Measurements from ENCODE around the gene LRIG1. TPM values are rescaled to one million over a fixed set of nuclear protein-coding genes. Genes with fewer than 3 reads are reported as not detected.

LRIG1 gene
- total RNA-seq, 2 donors from 2014 or later = 119 to 186 TPM

DNA sequence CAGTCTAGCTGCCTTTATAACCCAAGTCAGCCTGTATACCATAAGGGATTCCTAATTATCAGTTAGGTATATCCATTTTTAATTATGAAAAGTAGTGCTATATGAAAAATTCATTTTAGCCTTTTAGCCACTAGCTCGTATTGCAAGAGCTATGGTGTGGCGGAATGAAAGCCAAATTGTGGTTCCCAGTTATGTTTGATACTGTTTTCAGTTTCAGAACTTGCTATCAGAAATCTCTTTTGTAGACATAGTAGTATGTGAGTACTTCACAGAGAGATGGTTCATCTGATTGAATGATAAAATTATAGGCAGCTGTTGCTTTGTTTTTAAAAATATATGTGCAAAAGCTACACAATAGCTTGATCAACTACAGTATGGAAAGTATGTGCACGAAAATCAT, 145.4 kb downstream of the LRIG1 start:
- no peak for DNase-seq (ENCODE audit: low spot score)
- Histone ChIP-seq H3K4me1 (replicated peaks) (no peaks in the 10 kb centered on the region), H3K36me3 (no peaks in the 10 kb centered on the region), H3K9me3 (no peaks in the 10 kb centered on the region), H3K4me3 (no peak overlapping the region), H3K27me3 (replicated peaks; ENCODE audit: insufficient read depth) (no peaks in the 10 kb centered on the region), H3K27ac (no peak overlapping the region)
- WGBS = 97% methylated on average over 3 of the region's 3 CpGs
- intact Hi-C loops (cut with DNase I) = no loop called here
- TF ChIP-seq, protein P1, sequence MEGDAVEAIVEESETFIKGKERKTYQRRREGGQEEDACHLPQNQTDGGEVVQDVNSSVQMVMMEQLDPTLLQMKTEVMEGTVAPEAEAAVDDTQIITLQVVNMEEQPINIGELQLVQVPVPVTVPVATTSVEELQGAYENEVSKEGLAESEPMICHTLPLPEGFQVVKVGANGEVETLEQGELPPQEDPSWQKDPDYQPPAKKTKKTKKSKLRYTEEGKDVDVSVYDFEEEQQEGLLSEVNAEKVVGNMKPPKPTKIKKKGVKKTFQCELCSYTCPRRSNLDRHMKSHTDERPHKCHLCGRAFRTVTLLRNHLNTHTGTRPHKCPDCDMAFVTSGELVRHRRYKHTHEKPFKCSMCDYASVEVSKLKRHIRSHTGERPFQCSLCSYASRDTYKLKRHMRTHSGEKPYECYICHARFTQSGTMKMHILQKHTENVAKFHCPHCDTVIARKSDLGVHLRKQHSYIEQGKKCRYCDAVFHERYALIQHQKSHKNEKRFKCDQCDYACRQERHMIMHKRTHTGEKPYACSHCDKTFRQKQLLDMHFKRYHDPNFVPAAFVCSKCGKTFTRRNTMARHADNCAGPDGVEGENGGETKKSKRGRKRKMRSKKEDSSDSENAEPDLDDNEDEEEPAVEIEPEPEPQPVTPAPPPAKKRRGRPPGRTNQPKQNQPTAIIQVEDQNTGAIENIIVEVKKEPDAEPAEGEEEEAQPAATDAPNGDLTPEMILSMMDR (IDR thresholded peaks at IDR 0.05) = no peak
- TF ChIP-seq POLR2AphosphoS5 (IDR thresholded peaks at IDR 0.05) = no peak
- TF ChIP-seq POLR2A (IDR thresholded peaks at IDR 0.05) = no peak

- H3K4me1 ChIP-seq (replicated peaks) = no peaks in the 10 kb centered on the region
- intact Hi-C loops (cut with DNase I) = no loop called here
- WGBS = 73% methylated on average over 2 of the region's 2 CpGs
Observed at GRCh38 chr3:66354001-66354400, 146.8 kb downstream of the LRIG1 start.

DNA sequence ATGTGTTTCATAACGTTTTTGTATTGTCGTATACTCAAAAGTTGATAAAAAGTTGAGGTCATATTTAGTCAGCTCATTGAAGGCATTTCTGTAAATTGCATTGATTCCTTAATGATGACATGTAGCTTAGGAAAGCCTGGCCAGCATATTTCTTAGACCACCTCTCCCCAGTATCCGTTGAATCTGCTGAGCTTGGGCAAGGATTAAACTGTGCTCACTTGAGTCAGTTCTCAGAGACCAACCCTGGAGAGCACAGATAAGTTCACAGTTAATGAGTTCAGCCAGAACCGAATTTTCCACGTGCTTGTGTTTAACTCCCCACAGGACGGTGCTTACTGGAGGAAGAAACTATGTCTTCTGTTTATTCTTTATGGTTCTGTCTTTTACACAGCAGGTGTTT, 147.3 kb downstream of the LRIG1 start:
- no peak for DNase-seq (ENCODE audit: low spot score)
- H3K4me3 ChIP-seq = no peak overlapping the region
- WGBS = 47% methylated on average over 6 of the region's 6 CpGs
- H3K36me3 ChIP-seq = no peaks in the 10 kb centered on the region
- TF ChIP-seq POLR2A (IDR thresholded peaks at IDR 0.05) (no peak), POLR2AphosphoS5 (IDR thresholded peaks at IDR 0.05) (no peak)
- TF ChIP-seq, protein P1 (IDR thresholded peaks at IDR 0.05) = no peak
- H3K9me3 ChIP-seq = no peaks in the 10 kb centered on the region
- H3K4me1 ChIP-seq (replicated peaks) = no peaks in the 10 kb centered on the region
- no peaks in the 10 kb centered on the region for H3K27me3 ChIP-seq (replicated peaks; ENCODE audit: insufficient read depth)
- intact Hi-C loops (cut with DNase I) = no loop called here
- no peak overlapping the region for H3K27ac ChIP-seq

More at GRCh38 chr3:66354001-66354400, 146.8 kb downstream of the LRIG1 start:
- Histone ChIP-seq H3K4me3 (no peak overlapping the region), H3K9me3 (no peaks in the 10 kb centered on the region), H3K36me3 (no peaks in the 10 kb centered on the region), H3K27me3 (replicated peaks; ENCODE audit: insufficient read depth) (no peaks in the 10 kb centered on the region), H3K27ac (no peak overlapping the region)
- TF ChIP-seq POLR2AphosphoS5 (IDR thresholded peaks at IDR 0.05) = no peak
- no peak for TF ChIP-seq POLR2A (IDR thresholded peaks at IDR 0.05)
- TF ChIP-seq, protein P1 (IDR thresholded peaks at IDR 0.05) = no peak
- DNase-seq (ENCODE audit: low spot score) = no peak

DNA sequence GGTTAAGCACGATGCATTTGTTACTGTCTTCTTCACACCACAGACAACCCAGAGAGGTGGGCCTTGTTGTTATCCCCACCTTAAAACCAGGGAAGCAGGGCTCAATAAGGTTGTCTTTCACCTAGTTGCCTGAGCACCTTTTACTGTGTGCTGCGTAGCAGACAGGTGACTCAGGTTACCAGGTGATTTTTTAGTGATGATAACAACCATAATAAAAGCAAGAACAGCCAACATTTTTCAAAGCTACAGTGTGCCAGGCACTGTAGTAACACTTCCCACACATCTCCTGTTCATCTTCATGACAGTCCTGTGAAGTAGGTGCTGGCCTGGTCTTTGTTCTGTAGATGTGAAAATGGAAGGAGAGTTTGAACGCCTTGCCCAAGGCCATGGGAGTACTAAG, 147.8 kb downstream of the LRIG1 start:
- no peaks in the 10 kb centered on the region for H3K36me3 ChIP-seq
- H3K27me3 ChIP-seq (replicated peaks; ENCODE audit: insufficient read depth) = no peaks in the 10 kb centered on the region
- H3K4me1 ChIP-seq (replicated peaks) = no peaks in the 10 kb centered on the region
- no peak for DNase-seq (ENCODE audit: low spot score)
- WGBS = 96% methylated on average over 3 of the region's 3 CpGs
- no peak overlapping the region for H3K4me3 ChIP-seq
- H3K27ac ChIP-seq = no peak overlapping the region
- no peaks in the 10 kb centered on the region for H3K9me3 ChIP-seq
- intact Hi-C loops (cut with DNase I) = no loop called here
- TF ChIP-seq, protein P1 (IDR thresholded peaks at IDR 0.05) = no peak
- no peak for TF ChIP-seq POLR2A (IDR thresholded peaks at IDR 0.05)

DNA sequence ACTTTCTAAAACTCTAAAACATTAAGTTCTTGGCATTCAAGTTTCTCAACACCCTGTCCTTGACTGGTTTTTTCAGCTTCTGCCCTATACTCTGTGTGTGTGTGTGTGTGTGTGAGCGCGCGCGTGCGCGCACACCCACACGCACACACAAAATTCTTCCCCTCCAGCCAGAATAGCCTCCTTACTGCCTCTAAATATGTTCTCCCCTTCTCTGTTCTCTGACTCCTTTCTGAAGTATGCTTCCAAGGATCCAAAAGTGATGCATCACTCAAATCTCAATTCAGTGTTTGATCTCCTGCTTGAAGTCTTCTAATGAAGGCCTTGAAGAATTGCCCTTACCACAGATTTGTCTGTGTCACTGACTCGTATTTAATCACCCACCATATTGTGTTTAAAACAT, 150.2 kb downstream of the LRIG1 start:
- H3K27ac ChIP-seq = no peak overlapping the region
- no peaks in the 10 kb centered on the region for H3K36me3 ChIP-seq
- no peaks in the 10 kb centered on the region for H3K27me3 ChIP-seq (replicated peaks; ENCODE audit: insufficient read depth)
- WGBS = 98% methylated on average over 8 of the region's 8 CpGs
- TF ChIP-seq, protein P1 (IDR thresholded peaks at IDR 0.05) = no peak
- TF ChIP-seq POLR2AphosphoS5 (IDR thresholded peaks at IDR 0.05) = no peak
- TF ChIP-seq POLR2A (IDR thresholded peaks at IDR 0.05) = no peak
- no peak for DNase-seq (ENCODE audit: low spot score)
- H3K4me1 ChIP-seq (replicated peaks) = no peaks in the 10 kb centered on the region
- H3K4me3 ChIP-seq = no peak overlapping the region
- intact Hi-C loops (cut with DNase I) = no loop called here
- no peaks in the 10 kb centered on the region for H3K9me3 ChIP-seq

Data from prostate gland (tissue), 2 donors.